HepG2 (cell line): ENCODE results near the gene SBNO2. TPM values are rescaled to one million over a fixed set of nuclear protein-coding genes. Genes with fewer than 3 reads are reported as not detected.

Source experiments
- BCL3 ChIP-seq: sonication (generic); formaldehyde crosslinking; IDR thresholded peaks from 2 replicates; pipeline ENCODE4 v1.5.1; 2020; ENCODE audit warnings: mild to moderate bottlenecking, missing genetic modification reagents, moderate library complexity
- EEA1 ChIP-seq: sonication (generic); formaldehyde crosslinking; IDR thresholded peaks from 2 replicates; pipeline ENCODE4 v1.5.1; 2020; ENCODE audit warnings: mild to moderate bottlenecking, missing genetic modification reagents, borderline replicate concordance
- FOXC1 ChIP-seq: sonication (generic); formaldehyde crosslinking; IDR thresholded peaks from 2 replicates; pipeline ENCODE4 v1.8.0; 2022; ENCODE audit warnings: mild to moderate bottlenecking, missing genetic modification reagents, borderline replicate concordance
- FOXP1 ChIP-seq, 2 experiments: fragments of 450-650 bp in 1 of 2; IDR thresholded peaks; 2 replicates each; pipeline ENCODE4 v1.6.1; 2017 to 2018; ENCODE audit warnings: antibody characterized with exemption in 1 of 2
- GABPA ChIP-seq, 2 experiments: IDR thresholded peaks; 2 replicates each; pipeline ENCODE4 v1.6.1; 2011 to 2016; ENCODE audit warnings: low read depth in 2 of 2, low read length in 1 of 2, missing biosample characterization in 1 of 2, missing genetic modification characterization in 1 of 2
- GZF1 ChIP-seq: sonication (generic); formaldehyde crosslinking; IDR thresholded peaks from 2 replicates; pipeline ENCODE4 v1.5.1; 2020; ENCODE audit warnings: mild to moderate bottlenecking, missing genetic modification reagents
- IKZF5 ChIP-seq: IDR thresholded peaks from 2 replicates; pipeline ENCODE4 v1.6.1; 2018; ENCODE audit warnings: missing genetic modification reagents, mild to moderate bottlenecking, missing compliant biosample characterization
- ISX ChIP-seq: sonication (generic); formaldehyde crosslinking; conservative IDR thresholded peaks from 2 replicates; pipeline ENCODE4 v1.5.0; 2020; ENCODE audit warnings: missing genetic modification reagents
- JUN ChIP-seq: sonication (generic); formaldehyde crosslinking; IDR thresholded peaks from 2 replicates; pipeline ENCODE4 v1.4.0; 2020; ENCODE audit warnings: mild to moderate bottlenecking, missing genetic modification reagents
- KDM2A ChIP-seq: sonication (generic); formaldehyde crosslinking; IDR thresholded peaks from 2 replicates; pipeline ENCODE4 v1.4.0; 2020; ENCODE audit warnings: low read depth, missing genetic modification reagents, borderline replicate concordance
- KMT2B ChIP-seq: IDR thresholded peaks from 2 replicates; pipeline ENCODE4 v1.6.1; 2016; ENCODE audit warnings: missing genetic modification reagents, missing compliant biosample characterization
- MYNN ChIP-seq: sonication (generic); formaldehyde crosslinking; IDR thresholded peaks from 2 replicates; pipeline ENCODE4 v1.4.0; 2020; ENCODE audit warnings: mild to moderate bottlenecking, low read depth, missing genetic modification reagents
- MYPOP ChIP-seq: sonication (generic); formaldehyde crosslinking; IDR thresholded peaks from 2 replicates; pipeline ENCODE4 v1.8.1; 2023; ENCODE audit warnings: mild to moderate bottlenecking, moderate library complexity, missing genetic modification reagents
- NFIB ChIP-seq: sonication (generic); formaldehyde crosslinking; IDR thresholded peaks from 2 replicates; pipeline ENCODE4 v1.9.0; 2021; ENCODE audit warnings: missing genetic modification reagents, mild to moderate bottlenecking, borderline replicate concordance
- NONO ChIP-seq, 2 experiments: fragments of 450-650 bp in 1 of 2; sonication (generic) in 1 of 2; formaldehyde crosslinking in 1 of 2; IDR thresholded peaks in 1 of 2; conservative IDR thresholded peaks in 1 of 2; 2 replicates each; pipeline versions ENCODE4 v1.6.1 to v1.8.0; 2017 to 2022; ENCODE audit warnings: mild to moderate bottlenecking in 1 of 2, missing genetic modification reagents in 1 of 2, moderate library complexity in 1 of 2
- NPAS2 ChIP-seq: sonication (generic); formaldehyde crosslinking; IDR thresholded peaks from 2 replicates; pipeline ENCODE4 v1.8.0; 2022; ENCODE audit warnings: mild to moderate bottlenecking, missing genetic modification reagents, borderline replicate concordance
- PHF20 ChIP-seq: sonication (generic); formaldehyde crosslinking; IDR thresholded peaks from 2 replicates; pipeline ENCODE4 v1.5.0; 2020; ENCODE audit warnings: mild to moderate bottlenecking, missing genetic modification reagents
- POLR2A ChIP-seq, 2 experiments: IDR thresholded peaks; 2 replicates each; pipeline ENCODE4 v1.6.1; 2011; ENCODE audit warnings: low read depth in 2 of 2, low read length in 2 of 2, mild to moderate bottlenecking in 1 of 2, moderate library complexity in 1 of 2; ENCODE audit not compliant: insufficient read depth in 1 of 2
- RARG ChIP-seq: sonication (generic); formaldehyde crosslinking; IDR thresholded peaks from 2 replicates; pipeline ENCODE4 v1.4.0; 2020; ENCODE audit warnings: low read depth, mild to moderate bottlenecking, missing genetic modification reagents
- SNAPC2 ChIP-seq: sonication (generic); formaldehyde crosslinking; IDR thresholded peaks from 2 replicates; pipeline ENCODE4 v1.8.1; 2022; ENCODE audit warnings: mild to moderate bottlenecking, missing genetic modification reagents
- SSRP1 ChIP-seq: IDR thresholded peaks from 2 replicates; pipeline ENCODE4 v1.6.1; 2016; ENCODE audit warnings: control low read depth
- ZFP90 ChIP-seq: sonication (generic); formaldehyde crosslinking; IDR thresholded peaks from 2 replicates; pipeline ENCODE4 v1.8.0; 2022; ENCODE audit warnings: missing genetic modification reagents, mild to moderate bottlenecking, inconsistent platforms, borderline replicate concordance
- ZNF138 ChIP-seq: sonication (generic); formaldehyde crosslinking; IDR thresholded peaks from 2 replicates; pipeline ENCODE4 v1.5.0; 2020; ENCODE audit warnings: mild to moderate bottlenecking, low read depth, missing genetic modification reagents
- ZNF414 ChIP-seq: sonication (generic); formaldehyde crosslinking; IDR thresholded peaks from 2 replicates; pipeline ENCODE4 v1.5.0; 2020; ENCODE audit warnings: missing genetic modification reagents
- ZNF44 ChIP-seq: sonication (generic); formaldehyde crosslinking; IDR thresholded peaks from 2 replicates; pipeline ENCODE4 v1.5.1; 2020; ENCODE audit warnings: mild to moderate bottlenecking, missing genetic modification reagents
- ZNF558 ChIP-seq: sonication (generic); formaldehyde crosslinking; IDR thresholded peaks from 2 replicates; pipeline ENCODE4 v1.9.0; 2022; ENCODE audit warnings: mild to moderate bottlenecking, missing genetic modification reagents, borderline replicate concordance
- ZNF569 ChIP-seq: sonication (generic); formaldehyde crosslinking; IDR thresholded peaks from 2 replicates; pipeline ENCODE4 v1.5.0; 2020; ENCODE audit warnings: mild to moderate bottlenecking, missing genetic modification reagents, moderate library complexity, borderline replicate concordance
- ZSCAN12 ChIP-seq: sonication (generic); formaldehyde crosslinking; IDR thresholded peaks from 2 replicates; pipeline ENCODE4 v1.9.0; 2021; ENCODE audit warnings: mild to moderate bottlenecking, missing genetic modification reagents
- polyA plus RNA-seq, 8 experiments: library from polyadenylated mRNA; depleted of rRNA in 3 of 8; stranded (reverse) in 7 of 8; unstranded in 1 of 8; fragments of >200 nt; fragmentation: Illumina TruSeq in 4 of 8; extraction: Trizol in 4 of 8; gene quantifications; 2 replicates each; pipeline versions ENCODE4 v1.2.1 to v1.2.3, GENCODE V29; 2011 to 2016; ENCODE audit warnings: low read depth in 4 of 8, missing spikeins in 1 of 8, mixed read lengths in 1 of 8; ENCODE audit not compliant: insufficient read depth in 1 of 8
- total RNA-seq, 5 experiments: library from RNA; depleted of rRNA; stranded (reverse); fragments of >200 nt; fragmentation: Illumina TruSeq; extraction: Trizol; gene quantifications; 2 replicates each; pipeline ENCODE4 v1.2.3, GENCODE V29; 2016; ENCODE audit warnings: low read depth in 1 of 5

The SBNO2 gene
- total and polyA plus RNA-seq, 2 of the 13 experiments (the other 11 are each of a cell fraction or from before 2014, with no cell fraction given) = 8.6 to 10.4 TPM

GRCh38 chr19:1065606-1066109 lies 108.4 kb downstream of the SBNO2 start (continued):
- no peak for TF ChIP-seq KMT2B (CRISPR knock-in tag)
- no peak for TF ChIP-seq POLR2A (IDR thresholded peaks at IDR 0.05; ENCODE audit: insufficient read depth in 1 of 2, low read depth in 2 of 2, low read length in 2 of 2)
- no peak for TF ChIP-seq ZSCAN12
- TF ChIP-seq GABPA (IDR thresholded peaks at IDR 0.05; ENCODE audit: low read depth, low read length) = no peak
- TF ChIP-seq GABPA (CRISPR knock-in tag; IDR thresholded peaks at IDR 0.05; ENCODE audit: low read depth) = no peak
- peak; percentile 61; the same call in 1 of the 2 replicates for TF ChIP-seq JUN (CRISPR knock-in tag)
- TF ChIP-seq GZF1 (CRISPR knock-in tag) = no peak
- no peak for TF ChIP-seq ZNF138
- no peak for TF ChIP-seq NONO (IDR thresholded peaks at IDR 0.05)
- TF ChIP-seq NONO (CRISPR knock-in tag; conservative IDR thresholded peaks at IDR 0.05) = peak; percentile 65; the same call in 1 of the 2 replicates
- TF ChIP-seq ZNF569 (CRISPR knock-in tag) = no peak
- no peak for TF ChIP-seq EEA1
- no peak for TF ChIP-seq SNAPC2 (CRISPR knock-in tag)
- no peak for TF ChIP-seq ZNF414 (CRISPR knock-in tag)
- TF ChIP-seq NPAS2 (CRISPR knock-in tag) = no peak
- no peak for TF ChIP-seq MYPOP
- no peak for TF ChIP-seq ZFP90
- no peak for TF ChIP-seq SSRP1 (CRISPR knock-in tag)
- TF ChIP-seq FOXC1 (CRISPR knock-in tag) = no peak
- no peak for TF ChIP-seq ISX
- TF ChIP-seq KDM2A (CRISPR knock-in tag) = no peak
- TF ChIP-seq ZNF44 (CRISPR knock-in tag) = 0 out of 2 replicates have a peak, but pooled peaks have one; percentile 35
- TF ChIP-seq ZNF558 (CRISPR knock-in tag) = no peak
- no peak for TF ChIP-seq NFIB (CRISPR knock-in tag)
- TF ChIP-seq RARG (CRISPR knock-in tag) = no peak
- TF ChIP-seq BCL3 (CRISPR knock-in tag) = no peak
- peak; percentile 24; the same call in 1 of the 2 replicates for TF ChIP-seq IKZF5 (CRISPR knock-in tag)
- TF ChIP-seq PHF20 (CRISPR knock-in tag) = no peak
- TF ChIP-seq FOXP1 (IDR thresholded peaks at IDR 0.05) = no peak
- TF ChIP-seq FOXP1 (CRISPR knock-in tag; IDR thresholded peaks at IDR 0.05) = no peak
- no peak for TF ChIP-seq MYNN (CRISPR knock-in tag)
